Measurements from ENCODE around the gene DIDO1.

Gene DIDO1

GRCh38 chr20:62889411-62889810 lies 36.9 kb downstream of the DIDO1 start:
- H3K27ac ChIP-seq: no peak overlapping the region
- no peak overlapping the region for H3K4me3 ChIP-seq
- no peak for DNase-seq (ENCODE audit: low spot score)
- TF ChIP-seq CTCF (IDR thresholded peaks at IDR 0.05): no peak

GRCh38 chr20:62888910-62889309 lies 37.4 kb downstream of the DIDO1 start:
- no peak for DNase-seq (ENCODE audit: low spot score)
- H3K4me3 ChIP-seq: no peak overlapping the region
- no peak for TF ChIP-seq CTCF (IDR thresholded peaks at IDR 0.05)
- H3K27ac ChIP-seq: no peak overlapping the region

- H3K4me3 ChIP-seq: no peak overlapping the region
- no peak for DNase-seq (ENCODE audit: low spot score)
- TF ChIP-seq CTCF (IDR thresholded peaks at IDR 0.05): no peak
- H3K27ac ChIP-seq: no peak overlapping the region
These were observed 37.9 kb downstream of the DIDO1 start for GRCh38 chr20:62888406-62888805.

- Histone ChIP-seq H3K27ac (no peak overlapping the region), H3K4me3 (no peak overlapping the region)
- TF ChIP-seq CTCF (IDR thresholded peaks at IDR 0.05): no peak
- DNase-seq (ENCODE audit: low spot score): no peak
These were observed 38.5 kb downstream of the DIDO1 start for GRCh38 chr20:62887860-62888239.

- no peak for DNase-seq (ENCODE audit: low spot score)
- TF ChIP-seq CTCF (IDR thresholded peaks at IDR 0.05): no peak
- Histone ChIP-seq H3K4me3 (no peak overlapping the region), H3K27ac (no peak overlapping the region)
These were observed 39.0 kb downstream of the DIDO1 start for GRCh38 chr20:62887152-62887859.

GRCh38 chr20:62886709-62887058 lies 39.6 kb downstream of the DIDO1 start:
- H3K27ac ChIP-seq: no peak overlapping the region
- H3K4me3 ChIP-seq: no peak overlapping the region
- no peak for TF ChIP-seq CTCF (IDR thresholded peaks at IDR 0.05)
- no peak for DNase-seq (ENCODE audit: low spot score)

GRCh38 chr20:62885896-62886708 lies 40.2 kb downstream of the DIDO1 start:
- Histone ChIP-seq H3K27ac (no peak overlapping the region), H3K4me3 (no peak overlapping the region)
- no peak for TF ChIP-seq CTCF (IDR thresholded peaks at IDR 0.05)
- no peak for DNase-seq (ENCODE audit: low spot score)

Data from coronary artery (tissue), 2 donors.